Neuron (in vitro differentiated cells): Measurements from ENCODE around the gene OR2K2.
"Not testable (repeated sequence)": the region's sequence is repeated elsewhere in the genome, so short reads cannot be mapped to it uniquely, and the experiment has no call there.

ENCODE experiments used
- H2AFZ ChIP-seq: one replicate; pipeline ENCODE4 v1.6.1; 2013; ENCODE audit warnings: low read depth, mild to moderate bottlenecking, inconsistent platforms, low read length, moderate library complexity
- H3K27me3 ChIP-seq: one replicate; pipeline ENCODE4 v1.6.1; 2013; ENCODE audit warnings: low read length; ENCODE audit not compliant: insufficient read depth
- H3K36me3 ChIP-seq: one replicate; pipeline ENCODE4 v1.6.1; 2013; ENCODE audit warnings: low read length; ENCODE audit not compliant: insufficient read depth
- H3K4me1 ChIP-seq: one replicate; pipeline ENCODE4 v1.6.1; 2013; ENCODE audit warnings: low read length; ENCODE audit not compliant: insufficient read depth
- H3K4me3 ChIP-seq: 2 replicates; pipeline ENCODE4 v1.5.1; 2013; ENCODE audit warnings: mild to moderate bottlenecking, low read length, moderate library complexity
- H3K9me3 ChIP-seq: one replicate; pipeline ENCODE4 v1.6.1; 2013; ENCODE audit warnings: low read length

Gene OR2K2

GRCh38 chr9:111320631-111321030 is 9.4 kb downstream of the OR2K2 start:
- H3K9me3 ChIP-seq, result peaks cover 3% of the 10 kb centered on the region
- no peaks in the 10 kb centered on the region for H3K27me3 ChIP-seq
- no peaks in the 10 kb centered on the region for H3K36me3 ChIP-seq
- no peak overlapping the region for H3K4me3 ChIP-seq
- H3K4me1 ChIP-seq, result no peaks in the 10 kb centered on the region
- H2AFZ ChIP-seq, result no peak overlapping the region

- no peaks in the 10 kb centered on the region for H3K36me3 ChIP-seq
- no peaks in the 10 kb centered on the region for H3K4me1 ChIP-seq
- H3K27me3 ChIP-seq, result no peaks in the 10 kb centered on the region
- H2AFZ ChIP-seq, result no peak overlapping the region
- no peak overlapping the region for H3K4me3 ChIP-seq
- H3K9me3 ChIP-seq, result peaks cover 3% of the 10 kb centered on the region
Observed at GRCh38 chr9:111316796-111317195, 13.2 kb downstream of the OR2K2 start.

- Histone ChIP-seq H3K4me3 (no peak overlapping the region), H3K4me1 (no peaks in the 10 kb centered on the region), H3K36me3 (no peaks in the 10 kb centered on the region), H3K27me3 (no peaks in the 10 kb centered on the region), H3K9me3 (no peaks in the 10 kb centered on the region), H2AFZ (no peak overlapping the region)
Observed at GRCh38 chr9:111305914-111306313, 24.1 kb downstream of the OR2K2 start.

GRCh38 chr9:111304000-111304399 is 26.0 kb downstream of the OR2K2 start:
- H3K9me3 ChIP-seq, H3K4me1 ChIP-seq, H3K27me3 ChIP-seq, H3K36me3 ChIP-seq, H3K4me3 ChIP-seq, H2AFZ ChIP-seq: not testable (repeated sequence)

GRCh38 chr9:111301195-111301594 is 28.8 kb downstream of the OR2K2 start:
- Histone ChIP-seq H2AFZ (no peak overlapping the region), H3K27me3 (no peaks in the 10 kb centered on the region), H3K4me3 (no peak overlapping the region), H3K36me3 (no peaks in the 10 kb centered on the region), H3K9me3 (no peaks in the 10 kb centered on the region), H3K4me1 (peaks cover 7% of the 10 kb centered on the region)

- Histone ChIP-seq H3K9me3 (no peaks in the 10 kb centered on the region), H3K36me3 (no peaks in the 10 kb centered on the region), H2AFZ (no peak overlapping the region), H3K4me3 (no peak overlapping the region), H3K27me3 (no peaks in the 10 kb centered on the region), H3K4me1 (peaks cover 7% of the 10 kb centered on the region)
Observed at GRCh38 chr9:111300140-111300735, 29.8 kb downstream of the OR2K2 start.

- not testable (repeated sequence) for H3K9me3 ChIP-seq, H3K4me1 ChIP-seq, H3K36me3 ChIP-seq, H3K4me3 ChIP-seq, H3K27me3 ChIP-seq
- peak overlapping the region; percentile 91 for H2AFZ ChIP-seq
Observed at GRCh38 chr9:111299599-111299966, 30.4 kb downstream of the OR2K2 start.

GRCh38 chr9:111298731-111299598 is 31.1 kb downstream of the OR2K2 start:
- H3K4me3 ChIP-seq, result peak overlapping the region; percentile 22
- H3K4me1 ChIP-seq, result peaks cover 7% of the 10 kb centered on the region
- H3K9me3 ChIP-seq, result no peaks in the 10 kb centered on the region
- H3K27me3 ChIP-seq, result no peaks in the 10 kb centered on the region
- peak overlapping the region; percentile 91 for H2AFZ ChIP-seq
- no peaks in the 10 kb centered on the region for H3K36me3 ChIP-seq

GRCh38 chr9:111298111-111298510 is 31.9 kb downstream of the OR2K2 start:
- H3K9me3 ChIP-seq, result no peaks in the 10 kb centered on the region
- H3K36me3 ChIP-seq, result no peaks in the 10 kb centered on the region
- no peaks in the 10 kb centered on the region for H3K27me3 ChIP-seq
- no peak overlapping the region for H3K4me3 ChIP-seq
- H3K4me1 ChIP-seq, result peaks cover 7% of the 10 kb centered on the region
- no peak overlapping the region for H2AFZ ChIP-seq

GRCh38 chr9:111297066-111297824 is 32.8 kb downstream of the OR2K2 start:
- no peaks in the 10 kb centered on the region for H3K9me3 ChIP-seq
- H3K4me3 ChIP-seq, result no peak overlapping the region
- no peak overlapping the region for H2AFZ ChIP-seq
- no peaks in the 10 kb centered on the region for H3K36me3 ChIP-seq
- no peaks in the 10 kb centered on the region for H3K27me3 ChIP-seq
- H3K4me1 ChIP-seq, result peaks cover 7% of the 10 kb centered on the region

GRCh38 chr9:111294691-111295451 is 35.2 kb downstream of the OR2K2 start:
- H3K36me3 ChIP-seq, result no peaks in the 10 kb centered on the region
- no peaks in the 10 kb centered on the region for H3K27me3 ChIP-seq
- H3K4me3 ChIP-seq, result no peak overlapping the region
- H3K9me3 ChIP-seq, result no peaks in the 10 kb centered on the region
- no peak overlapping the region for H2AFZ ChIP-seq
- H3K4me1 ChIP-seq, result peaks cover 7% of the 10 kb centered on the region

- Histone ChIP-seq H3K27me3 (no peaks in the 10 kb centered on the region), H3K36me3 (no peaks in the 10 kb centered on the region), H3K9me3 (no peaks in the 10 kb centered on the region), H2AFZ (no peak overlapping the region), H3K4me1 (no peaks in the 10 kb centered on the region), H3K4me3 (no peak overlapping the region)
Observed at GRCh38 chr9:111287127-111287526, 42.9 kb downstream of the OR2K2 start.

GRCh38 chr9:111284703-111285102 is 45.3 kb downstream of the OR2K2 start:
- Histone ChIP-seq H3K36me3 (no peaks in the 10 kb centered on the region), H3K9me3 (no peaks in the 10 kb centered on the region), H3K4me3 (no peak overlapping the region), H2AFZ (no peak overlapping the region), H3K27me3 (no peaks in the 10 kb centered on the region), H3K4me1 (no peaks in the 10 kb centered on the region)
